Naive B cell (primary cell): Measurements from ENCODE around the gene CCDC159. TPM values are rescaled to one million over a fixed set of nuclear protein-coding genes. Genes with fewer than 3 reads are reported as not detected.

Source experiments
- ATAC-seq, 2 donors: fragments of 150-1000 bp; cut with Tn5 transposase; 2 replicates each; pipeline ENCODE4 v1.10.0; 2021; ENCODE audit warnings: low read depth in 2 of 2, mild to moderate bottlenecking in 2 of 2, moderate library complexity in 2 of 2
- DNase-seq: peaks from one replicate; pipeline ENCODE4 v3.0.0; 2022
- H3K27ac Mint-ChIP-seq, 6 donors: one replicate each; pipeline ENCODE4 v1.8.0; 2020 to 2022; ENCODE audit warnings: mild to moderate bottlenecking in 6 of 6, mixed read lengths in 6 of 6, moderate library complexity in 5 of 6, inconsistent platforms in 2 of 6
- H3K27me3 Mint-ChIP-seq, 3 donors: one replicate each; pipeline ENCODE4 v1.8.0; 2021 to 2022; ENCODE audit warnings: mixed read lengths in 3 of 3, mild to moderate bottlenecking in 1 of 3
- H3K36me3 Mint-ChIP-seq, 2 donors: one replicate each; pipeline ENCODE4 v1.8.0; 2020 to 2022; ENCODE audit warnings: mixed read lengths in 2 of 2, inconsistent platforms in 1 of 2, mild to moderate bottlenecking in 1 of 2
- H3K4me1 Mint-ChIP-seq, 3 donors: one replicate each; pipeline ENCODE4 v1.8.0; 2020 to 2022; ENCODE audit warnings: mixed read lengths in 3 of 3, inconsistent platforms in 1 of 3, mild to moderate bottlenecking in 1 of 3, moderate library complexity in 1 of 3
- H3K4me3 Mint-ChIP-seq, 8 donors: one replicate each; pipeline ENCODE4 v1.8.0; 2020 to 2022; ENCODE audit warnings: mild to moderate bottlenecking in 8 of 8, mixed read lengths in 8 of 8, moderate library complexity in 8 of 8, inconsistent platforms in 2 of 8
- H3K9me3 Mint-ChIP-seq, 7 donors: one replicate each; pipeline ENCODE4 v1.8.0; 2020 to 2022; ENCODE audit warnings: mixed read lengths in 7 of 7, mild to moderate bottlenecking in 5 of 7, inconsistent platforms in 2 of 7, moderate library complexity in 1 of 7
- polyA plus RNA-seq, 6 donors: library from polyadenylated mRNA; unstranded; fragments of 300-500 nt; fragmentation: Illumina TruSeq; gene quantifications; one replicate each; pipeline ENCODE4 v1.2.3, GENCODE V29; 2021; ENCODE audit warnings: low read depth in 6 of 6

Gene CCDC159
- polyA plus RNA-seq, 6 donors from 2014 or later = 13.2 to 25.0 (median 16.2) TPM

DNA sequence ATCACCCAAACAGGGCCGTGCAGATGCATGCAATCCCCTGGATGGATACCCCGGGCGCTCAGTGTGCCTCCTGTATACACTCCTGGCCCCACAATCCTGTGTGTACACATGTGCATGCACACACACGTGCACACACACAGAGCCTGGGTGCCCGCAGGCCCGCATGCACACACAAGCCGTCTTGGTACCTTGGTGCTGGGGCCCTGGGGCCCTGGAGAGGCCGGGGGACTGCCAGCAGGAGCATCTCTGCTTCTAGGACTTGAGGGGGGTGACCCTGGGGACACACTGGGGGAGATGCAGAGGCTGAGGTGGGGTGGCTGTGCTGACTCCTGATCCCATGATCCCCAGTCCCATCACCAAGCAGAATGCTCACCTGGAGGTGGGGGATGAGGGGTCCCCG is 53.3 kb downstream of the CCDC159 start:
- H3K4me3 Mint-ChIP-seq = no peak overlapping the region
- H3K9me3 Mint-ChIP-seq = peaks cover 0 to 1% (median 0%) of the 10 kb centered on the region in 7 donors
- ATAC-seq = no peak
- peaks cover 0 to 7% of the 10 kb centered on the region in 2 donors for H3K36me3 Mint-ChIP-seq
- H3K27ac Mint-ChIP-seq = no peak overlapping the region
- H3K4me1 Mint-ChIP-seq = peaks cover 0 to 8% (median 2%) of the 10 kb centered on the region in 3 donors
- DNase-seq = no peak
- peaks cover 2 to 26% (median 21%) of the 10 kb centered on the region in 3 donors for H3K27me3 Mint-ChIP-seq

DNA sequence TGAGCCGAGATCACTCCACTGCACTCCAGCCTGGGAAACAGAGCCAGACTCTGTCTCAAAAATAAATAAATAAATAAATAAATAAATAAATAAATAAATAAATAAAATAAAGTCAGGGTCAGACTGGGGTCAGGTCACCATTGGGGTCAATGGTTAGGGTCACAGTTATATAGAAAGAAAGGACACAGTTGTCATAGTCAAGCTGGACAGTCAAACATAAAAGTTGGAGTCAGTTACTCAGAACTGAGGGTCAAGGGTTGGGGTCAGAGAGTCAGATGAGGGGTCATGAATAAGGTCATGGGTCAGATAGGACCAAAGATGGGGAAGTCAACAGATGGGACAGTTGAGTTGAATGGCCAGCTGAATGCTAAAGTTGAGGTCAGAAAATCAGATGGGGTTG is 54.5 kb downstream of the CCDC159 start:
- no peak overlapping the region for H3K4me3 Mint-ChIP-seq
- peaks cover 0 to 1% (median 0%) of the 10 kb centered on the region in 7 donors for H3K9me3 Mint-ChIP-seq
- ATAC-seq (no peak), DNase-seq (no peak)
- H3K36me3 Mint-ChIP-seq = peaks cover 0 to 7% of the 10 kb centered on the region in 2 donors
- H3K27me3 Mint-ChIP-seq = peaks cover 4 to 19% (median 13%) of the 10 kb centered on the region in 3 donors
- H3K27ac Mint-ChIP-seq = peak overlapping the region in 1 of 6 donors; percentile 44
- peaks cover 0 to 4% (median under 1%) of the 10 kb centered on the region in 3 donors for H3K4me1 Mint-ChIP-seq

DNA sequence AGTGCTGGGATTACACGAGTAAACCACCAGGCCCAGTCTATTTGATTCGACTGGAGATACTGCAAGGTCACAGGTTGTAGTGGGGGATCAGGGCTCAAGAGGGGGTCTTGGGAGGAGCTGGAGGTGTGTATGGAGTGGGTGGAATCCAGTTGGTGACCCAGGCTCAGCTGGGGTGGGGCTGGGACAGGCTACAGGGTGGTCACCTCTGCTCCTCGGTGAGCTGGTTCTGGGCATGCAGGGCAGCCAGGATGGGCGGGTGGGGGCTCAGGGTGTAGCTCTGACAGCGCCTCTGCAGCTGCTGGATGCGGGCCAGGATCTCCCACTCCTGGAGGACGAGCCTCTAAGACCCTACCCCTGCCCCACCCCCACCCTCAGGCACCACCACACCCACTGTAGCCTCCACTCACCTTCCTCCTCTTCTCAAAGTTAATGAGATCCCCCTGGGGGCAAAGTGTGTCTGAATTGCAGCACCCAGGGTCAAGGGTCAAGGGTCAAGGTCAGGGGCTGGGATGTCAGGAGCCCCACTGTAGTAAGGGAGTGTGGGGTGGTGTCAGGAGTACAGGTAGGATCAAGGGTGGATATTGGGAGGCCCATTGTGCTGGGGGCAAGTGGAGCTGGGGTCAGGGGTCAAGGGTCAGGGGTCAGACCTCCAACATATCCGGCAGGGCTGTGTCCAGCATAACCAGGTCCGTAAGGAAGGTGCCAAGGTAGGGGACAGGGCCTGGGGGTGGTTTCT is 55.7 kb downstream of the CCDC159 start:
- ATAC-seq (no peak), DNase-seq (no peak)
- H3K4me3 Mint-ChIP-seq = no peak overlapping the region
- H3K27ac Mint-ChIP-seq = peak overlapping the region in 2 of 6 donors; percentile 11 to 16
- H3K36me3 Mint-ChIP-seq = peaks cover 0 to 7% of the 10 kb centered on the region in 2 donors
- peaks cover 0 to 1% (median 0%) of the 10 kb centered on the region in 7 donors for H3K9me3 Mint-ChIP-seq
- H3K27me3 Mint-ChIP-seq = peaks cover 4 to 25% (median 13%) of the 10 kb centered on the region in 3 donors
- peaks cover 0 to 4% (median 4%) of the 10 kb centered on the region in 3 donors for H3K4me1 Mint-ChIP-seq

Other genes with a start within 250 kb of the CCDC159 start
- not detected for gene SPC24, start 190.7 kb upstream of the CCDC159 start, polyA plus RNA-seq
- under 1 TPM in 3 of 6 donors, not detected in 3; 0.09 to 0.57 (median 0.19) TPM for gene KANK2, start 149.0 kb upstream of the CCDC159 start, polyA plus RNA-seq
- gene ANGPTL8, start 106.9 kb upstream of the CCDC159 start, polyA plus RNA-seq = not detected
- under 1 TPM in 5 of 6 donors, not detected in 1; 0.18 to 0.87 (median 0.31) TPM for gene DOCK6, start 84.0 kb upstream of the CCDC159 start, polyA plus RNA-seq
- not detected for gene TSPAN16, start 50.4 kb upstream of the CCDC159 start, polyA plus RNA-seq
- gene RAB3D, start 6.9 kb upstream of the CCDC159 start, polyA plus RNA-seq = 1 to 10 TPM; 1.9 to 5.8 (median 2.4) TPM
- gene TMEM205, start 251 bp upstream of the CCDC159 start, polyA plus RNA-seq = 100 to 1,000 TPM; 102 to 171 (median 114) TPM
- under 1 TPM in 2 of 6 donors, not detected in 4; 0.56 to 0.69 TPM for gene PLPPR2, start 8.9 kb downstream of the CCDC159 start, polyA plus RNA-seq
- 10 to 100 TPM in 1 of 6 donors, 1 to 10 TPM in 5; 6.0 to 10.2 (median 7.6) TPM for gene SWSAP1, start 28.1 kb downstream of the CCDC159 start, polyA plus RNA-seq
- gene EPOR, start 37.8 kb downstream of the CCDC159 start, polyA plus RNA-seq = 1 to 10 TPM in 5 of 6 donors, not detected in 1; 2.2 to 3.9 (median 3.6) TPM
- under 1 TPM in 2 of 6 donors, not detected in 4; 0.40 to 0.44 TPM for gene RGL3, start 72.8 kb downstream of the CCDC159 start, polyA plus RNA-seq
- 1 to 10 TPM in 1 of 6 donors, under 1 TPM in 5; 0.21 to 1.2 (median 0.69) TPM for gene ODAD3, start 88.6 kb downstream of the CCDC159 start, polyA plus RNA-seq
- gene PRKCSH, start 89.1 kb downstream of the CCDC159 start, polyA plus RNA-seq = 10 to 100 TPM; 32.2 to 79.6 (median 46.9) TPM
- gene ELAVL3, start 134.5 kb downstream of the CCDC159 start, polyA plus RNA-seq = not detected
- gene ZNF653, start 159.3 kb downstream of the CCDC159 start, polyA plus RNA-seq = 1 to 10 TPM in 5 of 6 donors, not detected in 1; 1.0 to 3.6 (median 1.4) TPM
- 10 to 100 TPM; 29.7 to 51.2 (median 34.5) TPM for gene ECSIT, start 182.6 kb downstream of the CCDC159 start, polyA plus RNA-seq
- gene CNN1, start 192.3 kb downstream of the CCDC159 start, polyA plus RNA-seq = under 1 TPM in 2 of 6 donors, not detected in 4; 0.65 TPM
- gene ELOF1, start 212.7 kb downstream of the CCDC159 start, polyA plus RNA-seq = 100 to 1,000 TPM in 3 of 6 donors, 10 to 100 TPM in 3; 85.9 to 118 (median 99.2) TPM
- 10 to 100 TPM; 17.4 to 44.2 (median 24.6) TPM for gene ACP5, start 231.1 kb downstream of the CCDC159 start, polyA plus RNA-seq